Body of pancreas (tissue), 4 donors: ENCODE data around the gene ARL4D. TPM values are rescaled to one million over a fixed set of nuclear protein-coding genes. Genes with fewer than 3 reads are reported as not detected.

Source experiments
- ATAC-seq: fragments of 150-250 bp; one replicate; pipeline ENCODE4 v1.9.1; 2016
- DNase-seq, 4 donors: peaks; one replicate each; pipeline ENCODE4 v3.0.0-alpha.2; 2019
- H3K27ac ChIP-seq, 4 donors: fragments of 200-600 bp; sonication (generic); 1 replicate in 3 of 4; 2 replicates in 1 of 4; pipeline versions ENCODE4 v1.5.1 to v1.6.1; 2016 to 2019; ENCODE audit warnings: mild to moderate bottlenecking in 1 of 4, mixed read lengths in 1 of 4, moderate library complexity in 1 of 4
- H3K27me3 ChIP-seq, 2 donors: fragments of 200-600 bp; sonication (generic); one replicate each; pipeline ENCODE4 v1.6.0; 2016; ENCODE audit warnings: mild to moderate bottlenecking in 1 of 2
- H3K36me3 ChIP-seq, 2 donors: fragments of 200-600 bp; sonication (generic); replicated peaks in 1 of 2; 2 replicates each; pipeline ENCODE4 v1.5.1; 2016; ENCODE audit warnings: low read depth in 2 of 2; ENCODE audit not compliant: insufficient read depth in 1 of 2
- H3K4me1 ChIP-seq: fragments of 200-600 bp; sonication (generic); one replicate; pipeline ENCODE4 v1.6.0; 2016
- H3K4me3 ChIP-seq, 2 donors: fragments of 200-600 bp; sonication (generic); 1 replicate in 1 of 2; 2 replicates in 1 of 2; pipeline ENCODE4 v1.5.1; 2016 to 2019
- H3K9me3 ChIP-seq, 3 donors: fragments of 200-600 bp; sonication (generic); 1 replicate in 2 of 3; 2 replicates in 1 of 3; pipeline ENCODE4 v1.5.1; 2016
- POLR2A ChIP-seq, 3 donors: fragments of 450-650 bp; IDR thresholded peaks; one replicate each; pipeline ENCODE4 v1.6.1; 2016; ENCODE audit warnings: antibody characterized with exemption in 3 of 3, mild to moderate bottlenecking in 2 of 3
- WGBS, 2 donors: methylation state at CpG; one replicate each; pipeline ENCODE4 v1.1.5; 2017; 5-methylcytosine and 5-hydroxymethylcytosine counted together
- intact Hi-C: fragments of 100-400 bp; cut with DNase I; formaldehyde crosslinking; loops from one replicate; pipeline ENCODE4 v1.15.1; 2023
- total RNA-seq, 2 donors: library from RNA; depleted of rRNA; stranded (reverse); fragments of >200 nt; gene quantifications; one replicate each; pipeline ENCODE4 v1.1.0, GENCODE V29; 2016
- TF ChIP-seq, protein P1 (sequence below), 7 experiments: fragments of 450-650 bp in 4 of 7; fragments of 200-600 bp in 3 of 7; sonication (generic) in 3 of 7; IDR thresholded peaks; one replicate each; pipeline ENCODE4 v1.5.1; 2016 to 2019; ENCODE audit warnings: antibody characterized with exemption in 7 of 7

Gene ARL4D
- total RNA-seq, 2 donors from 2014 or later = 2.1 to 4.6 TPM

DNA sequence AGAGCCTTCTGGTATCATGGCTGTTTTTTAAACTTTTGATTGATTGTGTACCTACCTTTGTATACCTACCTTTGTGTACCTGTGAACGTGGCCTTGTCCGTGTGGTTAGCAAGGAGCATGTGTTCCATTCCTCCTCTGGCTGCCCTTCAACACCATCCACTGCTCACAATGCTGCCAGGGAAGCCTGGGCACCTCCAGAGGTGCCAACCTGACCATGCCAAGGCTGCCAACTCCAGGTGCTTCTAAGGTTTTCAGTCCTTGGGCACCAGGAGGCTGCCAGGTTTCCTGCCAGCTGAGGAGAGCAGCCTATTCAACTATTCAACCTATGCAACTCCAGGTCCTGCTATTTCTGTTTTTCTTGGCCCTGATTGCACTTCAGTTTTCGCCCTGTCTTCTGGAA, 17.6 kb upstream of the ARL4D start:
- 40 to 47% methylated on average over 3 of the region's 3 CpGs for WGBS, 2 donors
- peak; percentile 95 for ATAC-seq
- no peaks in the 10 kb centered on the region for H3K27me3 ChIP-seq
- no peaks in the 10 kb centered on the region for H3K9me3 ChIP-seq
- intact Hi-C loops = no loop called here
- no peaks in the 10 kb centered on the region for H3K36me3 ChIP-seq
- no peak overlapping the region for H3K4me3 ChIP-seq
- TF ChIP-seq POLR2A (IDR thresholded peaks at IDR 0.05) = peak in 1 of 3 donors; percentile 35
- TF ChIP-seq, protein P1, sequence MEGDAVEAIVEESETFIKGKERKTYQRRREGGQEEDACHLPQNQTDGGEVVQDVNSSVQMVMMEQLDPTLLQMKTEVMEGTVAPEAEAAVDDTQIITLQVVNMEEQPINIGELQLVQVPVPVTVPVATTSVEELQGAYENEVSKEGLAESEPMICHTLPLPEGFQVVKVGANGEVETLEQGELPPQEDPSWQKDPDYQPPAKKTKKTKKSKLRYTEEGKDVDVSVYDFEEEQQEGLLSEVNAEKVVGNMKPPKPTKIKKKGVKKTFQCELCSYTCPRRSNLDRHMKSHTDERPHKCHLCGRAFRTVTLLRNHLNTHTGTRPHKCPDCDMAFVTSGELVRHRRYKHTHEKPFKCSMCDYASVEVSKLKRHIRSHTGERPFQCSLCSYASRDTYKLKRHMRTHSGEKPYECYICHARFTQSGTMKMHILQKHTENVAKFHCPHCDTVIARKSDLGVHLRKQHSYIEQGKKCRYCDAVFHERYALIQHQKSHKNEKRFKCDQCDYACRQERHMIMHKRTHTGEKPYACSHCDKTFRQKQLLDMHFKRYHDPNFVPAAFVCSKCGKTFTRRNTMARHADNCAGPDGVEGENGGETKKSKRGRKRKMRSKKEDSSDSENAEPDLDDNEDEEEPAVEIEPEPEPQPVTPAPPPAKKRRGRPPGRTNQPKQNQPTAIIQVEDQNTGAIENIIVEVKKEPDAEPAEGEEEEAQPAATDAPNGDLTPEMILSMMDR (IDR thresholded peaks at IDR 0.05) = peak in 1 of 7 experiments; percentile 10
- peaks cover 23% of the 10 kb centered on the region for H3K4me1 ChIP-seq
- peak; percentile 88 to 95 (median 94) for DNase-seq
- peak overlapping the region; percentile 70 to 80 (median 76) for H3K27ac ChIP-seq

GRCh38 chr17:43381621-43382020, 17.2 kb upstream of the ARL4D start:
- intact Hi-C loops = no loop called here

GRCh38 chr17:43382776-43383175, 16.0 kb upstream of the ARL4D start:
- 100% methylated on average over 2 of the region's 2 CpGs for WGBS, 2 donors
- H3K27me3 ChIP-seq = no peaks in the 10 kb centered on the region
- no peak for ATAC-seq
- H3K9me3 ChIP-seq = no peaks in the 10 kb centered on the region
- H3K4me1 ChIP-seq = peaks cover 32% of the 10 kb centered on the region
- intact Hi-C loops = no loop called here
- TF ChIP-seq POLR2A (IDR thresholded peaks at IDR 0.05) = no peak
- TF ChIP-seq, protein P1 (IDR thresholded peaks at IDR 0.05) = no peak
- no peaks in the 10 kb centered on the region for H3K36me3 ChIP-seq
- DNase-seq = no peak
- no peak overlapping the region for H3K27ac ChIP-seq
- no peak overlapping the region for H3K4me3 ChIP-seq

More at GRCh38 chr17:43381621-43382020, 17.2 kb upstream of the ARL4D start:
- Histone ChIP-seq H3K27me3 (no peaks in the 10 kb centered on the region), H3K9me3 (no peaks in the 10 kb centered on the region), H3K36me3 (no peaks in the 10 kb centered on the region), H3K27ac (peak overlapping the region; percentile 70 to 80 (median 76)), H3K4me3 (no peak overlapping the region), H3K4me1 (peaks cover 23% of the 10 kb centered on the region)
- 28 to 59% methylated on average over 5 of the region's 5 CpGs for WGBS, 2 donors
- DNase-seq = peak; percentile 62 to 75 (median 70)
- ATAC-seq = peak; percentile 60
- no peak for TF ChIP-seq POLR2A (IDR thresholded peaks at IDR 0.05)
- TF ChIP-seq, protein P1 (IDR thresholded peaks at IDR 0.05) = peak in 1 of 7 experiments; percentile 0

GRCh38 chr17:43383372-43383771, 15.4 kb upstream of the ARL4D start:
- TF ChIP-seq, protein P1 (IDR thresholded peaks at IDR 0.05) = no peak
- no peak for TF ChIP-seq POLR2A (IDR thresholded peaks at IDR 0.05)
- Histone ChIP-seq H3K27me3 (no peaks in the 10 kb centered on the region), H3K4me1 (peaks cover 33% of the 10 kb centered on the region), H3K36me3 (no peaks in the 10 kb centered on the region), H3K9me3 (no peaks in the 10 kb centered on the region), H3K27ac (no peak overlapping the region), H3K4me3 (no peak overlapping the region)
- ATAC-seq = no peak
- intact Hi-C loops = no loop called here
- WGBS, 2 donors = 79 to 98% methylated on average over 3 of the region's 3 CpGs
- DNase-seq = no peak

- H3K27me3 ChIP-seq = no peaks in the 10 kb centered on the region
- no peak overlapping the region for H3K4me3 ChIP-seq
- H3K27ac ChIP-seq = peak overlapping the region in 1 of 4 donors; percentile 15
- no peaks in the 10 kb centered on the region for H3K9me3 ChIP-seq
- H3K36me3 ChIP-seq = no peaks in the 10 kb centered on the region
- WGBS, 2 donors = 62 to 66% methylated on average over 9 of the region's 9 CpGs
- intact Hi-C loops = no loop called here
- peaks cover 33% of the 10 kb centered on the region for H3K4me1 ChIP-seq
- TF ChIP-seq, protein P1 (IDR thresholded peaks at IDR 0.05) = no peak
- no peak for TF ChIP-seq POLR2A (IDR thresholded peaks at IDR 0.05)
- ATAC-seq = no peak
- no peak for DNase-seq
Measured at GRCh38 chr17:43383826-43384475, 14.8 kb upstream of the ARL4D start.
